VCaP (cell line): ENCODE measurements around the gene NKAIN2.
"Not testable (repeated sequence)": the region's sequence is repeated elsewhere in the genome, so short reads cannot be mapped to it uniquely, and the experiment has no call there.

Source experiments
- H3K27ac ChIP-seq: fragments of 450-650 bp; 2 replicates; pipeline ENCODE4 v1.5.1; 2017
- TF ChIP-seq, protein P1 (sequence below): fragments of 450-650 bp; conservative IDR thresholded peaks from 2 replicates; pipeline ENCODE4 v1.5.1; 2017; ENCODE audit warnings: mild to moderate bottlenecking, moderate library complexity

Gene NKAIN2

DNA sequence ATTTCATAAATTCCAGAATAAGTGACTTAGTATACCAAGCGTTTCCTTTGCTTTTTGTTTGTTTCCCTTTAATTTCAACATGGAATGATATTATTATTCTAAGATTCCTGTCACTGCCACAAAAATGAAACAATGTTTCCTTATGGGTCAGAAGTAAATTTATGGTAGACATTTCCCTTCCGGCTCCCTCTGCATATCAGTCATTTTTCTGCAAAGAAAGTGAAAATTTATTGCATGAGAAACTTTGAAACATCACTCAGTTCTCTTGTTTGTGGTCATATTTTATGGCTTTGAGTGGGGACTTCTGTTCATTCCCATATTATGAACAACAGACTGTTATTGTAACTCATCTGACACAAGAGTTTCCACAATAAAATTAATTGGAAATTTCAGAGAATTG, 97.8 kb downstream of the NKAIN2 start:
- H3K27ac ChIP-seq, result no peak overlapping the region
- TF ChIP-seq, protein P1, sequence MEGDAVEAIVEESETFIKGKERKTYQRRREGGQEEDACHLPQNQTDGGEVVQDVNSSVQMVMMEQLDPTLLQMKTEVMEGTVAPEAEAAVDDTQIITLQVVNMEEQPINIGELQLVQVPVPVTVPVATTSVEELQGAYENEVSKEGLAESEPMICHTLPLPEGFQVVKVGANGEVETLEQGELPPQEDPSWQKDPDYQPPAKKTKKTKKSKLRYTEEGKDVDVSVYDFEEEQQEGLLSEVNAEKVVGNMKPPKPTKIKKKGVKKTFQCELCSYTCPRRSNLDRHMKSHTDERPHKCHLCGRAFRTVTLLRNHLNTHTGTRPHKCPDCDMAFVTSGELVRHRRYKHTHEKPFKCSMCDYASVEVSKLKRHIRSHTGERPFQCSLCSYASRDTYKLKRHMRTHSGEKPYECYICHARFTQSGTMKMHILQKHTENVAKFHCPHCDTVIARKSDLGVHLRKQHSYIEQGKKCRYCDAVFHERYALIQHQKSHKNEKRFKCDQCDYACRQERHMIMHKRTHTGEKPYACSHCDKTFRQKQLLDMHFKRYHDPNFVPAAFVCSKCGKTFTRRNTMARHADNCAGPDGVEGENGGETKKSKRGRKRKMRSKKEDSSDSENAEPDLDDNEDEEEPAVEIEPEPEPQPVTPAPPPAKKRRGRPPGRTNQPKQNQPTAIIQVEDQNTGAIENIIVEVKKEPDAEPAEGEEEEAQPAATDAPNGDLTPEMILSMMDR, result no peak

- TF ChIP-seq, protein P1, result no peak
- H3K27ac ChIP-seq, result no peak overlapping the region
Measured at GRCh38 chr6:123902738-123903313, 99.2 kb downstream of the NKAIN2 start.

DNA sequence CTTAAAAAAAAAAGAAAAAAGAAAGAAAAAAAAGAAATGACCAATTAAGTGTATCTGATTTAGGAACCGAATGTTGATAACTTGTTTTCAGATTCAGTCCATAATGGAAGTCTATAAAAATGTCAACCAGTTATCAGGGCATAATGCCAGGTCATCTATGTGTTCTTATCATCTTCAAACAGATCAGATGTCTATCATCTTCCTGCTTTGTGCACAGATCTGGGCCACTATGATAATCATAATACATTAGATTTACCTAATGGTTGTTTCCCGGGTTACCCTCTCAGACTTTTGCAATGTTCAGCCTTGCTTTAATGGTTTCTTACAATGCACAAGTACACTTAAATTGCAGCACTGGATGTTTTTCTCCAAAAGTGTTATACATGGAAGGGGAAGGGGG, 100.6 kb downstream of the NKAIN2 start:
- TF ChIP-seq, protein P1, result no peak
- no peak overlapping the region for H3K27ac ChIP-seq

- H3K27ac ChIP-seq, result no peak overlapping the region
- TF ChIP-seq, protein P1, result no peak
Measured at GRCh38 chr6:123908797-123909196, 105.1 kb downstream of the NKAIN2 start.

- TF ChIP-seq, protein P1, result no peak
- no peak overlapping the region for H3K27ac ChIP-seq
Measured at GRCh38 chr6:123909989-123910388, 106.3 kb downstream of the NKAIN2 start.

DNA sequence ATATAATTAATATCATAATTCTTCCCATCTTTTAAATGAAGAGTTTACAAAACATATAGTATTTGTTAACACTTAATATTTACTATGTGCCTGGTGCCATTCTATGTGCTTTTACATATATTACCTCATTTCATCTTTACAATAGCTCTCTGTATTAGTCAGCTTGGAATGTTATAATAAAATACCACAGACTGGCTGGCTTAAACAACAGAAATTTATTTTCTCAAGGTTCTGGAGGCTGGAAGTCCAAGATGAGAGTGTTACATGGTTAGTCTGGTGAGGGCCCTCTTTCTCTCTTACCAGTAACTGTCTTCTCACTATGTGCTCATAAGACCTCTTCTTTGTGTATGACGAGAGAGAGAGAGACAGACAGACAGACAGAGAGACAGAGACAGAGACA, 110.2 kb downstream of the NKAIN2 start:
- no peak overlapping the region for H3K27ac ChIP-seq
- TF ChIP-seq, protein P1, result no peak

GRCh38 chr6:123923379-123923778, 119.7 kb downstream of the NKAIN2 start:
- not testable (repeated sequence) for H3K27ac ChIP-seq

GRCh38 chr6:123925350-123925749, 121.7 kb downstream of the NKAIN2 start:
- H3K27ac ChIP-seq, result no peak overlapping the region
- TF ChIP-seq, protein P1, result no peak
